NOMO-1 treated with DMSO at 0.1 percent for 48 hours (cell line): Measurements from ENCODE around the gene DCUN1D3.
A peak's percentile ranks its signal among the peaks of the same experiment; 100 is the strongest.
"Not testable (repeated sequence)": the region's sequence is repeated elsewhere in the genome, so short reads cannot be mapped to it uniquely, and the experiment has no call there.

Source experiments
- DNase-seq: peaks from one replicate; lab custom pipeline; 2025; ENCODE audit not compliant: unreplicated experiment; lab: John Stamatoyannopoulos, UW

The DCUN1D3 gene

GRCh38 chr16:20865420-20866131, 34.6 kb downstream of the DCUN1D3 start:
- no peak for DNase-seq

DNA sequence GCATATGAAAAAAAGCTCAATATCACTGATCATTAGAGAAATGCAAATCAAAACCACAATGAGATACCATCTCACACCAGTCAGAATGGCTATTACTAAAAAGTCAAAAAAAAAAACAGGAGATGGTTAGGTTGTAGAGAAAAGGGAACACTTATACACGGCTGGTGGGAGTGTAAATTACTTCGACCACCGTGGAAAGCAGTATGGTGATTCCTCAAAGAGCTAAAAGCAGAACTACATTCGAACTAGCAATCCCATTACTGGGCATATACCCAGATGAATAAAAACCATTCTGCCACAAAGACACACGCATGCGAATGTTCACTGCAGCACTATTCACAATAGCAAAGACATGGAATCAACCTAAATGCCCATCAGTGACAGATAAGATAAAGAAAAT, 35.8 kb downstream of the DCUN1D3 start:
- not testable (repeated sequence) for DNase-seq

- no peak for DNase-seq
These were observed 37.8 kb downstream of the DCUN1D3 start for GRCh38 chr16:20862162-20862960.

DNA sequence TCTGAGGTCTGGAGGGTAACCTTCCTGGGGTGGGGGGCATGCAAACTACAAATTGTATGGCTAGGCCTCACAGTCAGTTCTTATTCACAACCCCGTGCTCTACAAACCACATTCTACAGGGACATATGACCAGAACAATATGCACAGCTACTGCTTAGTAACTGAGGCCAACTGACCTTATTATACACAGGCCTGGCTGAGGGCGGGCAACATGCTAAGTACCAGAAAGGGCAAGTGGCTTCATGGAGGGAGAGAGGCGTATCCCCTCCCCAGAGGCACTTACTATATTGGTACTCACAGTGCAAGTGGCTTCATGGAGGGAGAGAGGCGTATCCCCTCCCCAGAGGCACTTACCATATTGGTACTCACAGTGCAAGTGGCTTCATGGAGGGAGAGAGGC, 39.2 kb downstream of the DCUN1D3 start:
- DNase-seq: not testable (repeated sequence)

GRCh38 chr16:20860361-20860760, 39.8 kb downstream of the DCUN1D3 start:
- no peak for DNase-seq

- DNase-seq: no peak
These were observed 40.5 kb downstream of the DCUN1D3 start for GRCh38 chr16:20859699-20860098.

DNA sequence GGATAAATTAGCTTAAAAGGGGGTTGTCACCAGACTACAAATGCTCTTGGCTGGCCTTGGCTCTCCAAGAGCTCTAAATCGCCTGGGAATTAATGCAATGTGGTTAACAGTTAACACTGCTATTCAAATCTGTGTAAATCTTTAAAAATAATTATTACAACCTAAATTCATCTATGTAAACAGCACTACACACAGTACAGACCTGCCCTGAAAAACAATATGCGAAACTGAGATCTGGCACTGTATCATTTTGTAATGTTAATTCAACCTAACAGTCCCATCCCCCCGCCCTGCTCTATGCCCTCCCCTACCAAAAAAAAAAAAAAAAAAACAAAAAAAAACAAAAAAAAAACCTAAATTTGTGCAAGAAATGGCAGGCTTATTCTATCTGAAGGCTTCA, 40.9 kb downstream of the DCUN1D3 start:
- no peak for DNase-seq

GRCh38 chr16:20857281-20857680, 42.9 kb downstream of the DCUN1D3 start:
- no peak for DNase-seq

GRCh38 chr16:20854963-20855362, 45.2 kb downstream of the DCUN1D3 start:
- no peak for DNase-seq

DNA sequence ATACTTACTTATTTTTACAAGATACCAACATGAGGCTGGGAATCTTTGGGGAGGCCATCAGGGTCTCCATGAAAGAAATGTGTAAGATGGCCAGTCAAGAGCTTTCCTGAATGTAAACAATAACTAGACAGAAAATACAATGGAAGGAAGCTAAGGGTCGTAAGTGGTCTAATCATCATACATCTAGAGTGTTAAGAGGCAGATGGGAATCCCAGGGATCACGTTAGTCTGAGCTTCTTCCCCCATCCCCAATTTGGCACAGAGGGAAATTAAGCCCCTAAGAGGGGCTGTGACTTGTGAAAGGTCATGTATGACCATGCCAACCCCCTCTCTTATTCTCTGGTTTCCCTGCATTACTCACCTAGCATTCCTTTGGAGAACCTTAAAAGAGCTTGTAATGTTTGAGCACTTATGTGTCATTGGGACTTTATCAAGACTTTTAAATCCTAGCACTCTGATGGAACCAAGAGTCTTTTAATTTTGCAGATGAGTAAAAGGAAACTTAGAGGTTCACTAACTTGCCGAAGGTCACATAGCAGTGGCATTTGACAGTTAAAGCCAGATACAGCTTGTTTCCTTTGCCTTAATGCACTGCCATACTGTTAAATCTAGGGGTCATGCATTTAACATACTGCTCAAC, 46.1 kb downstream of the DCUN1D3 start:
- DNase-seq: no peak

DNA sequence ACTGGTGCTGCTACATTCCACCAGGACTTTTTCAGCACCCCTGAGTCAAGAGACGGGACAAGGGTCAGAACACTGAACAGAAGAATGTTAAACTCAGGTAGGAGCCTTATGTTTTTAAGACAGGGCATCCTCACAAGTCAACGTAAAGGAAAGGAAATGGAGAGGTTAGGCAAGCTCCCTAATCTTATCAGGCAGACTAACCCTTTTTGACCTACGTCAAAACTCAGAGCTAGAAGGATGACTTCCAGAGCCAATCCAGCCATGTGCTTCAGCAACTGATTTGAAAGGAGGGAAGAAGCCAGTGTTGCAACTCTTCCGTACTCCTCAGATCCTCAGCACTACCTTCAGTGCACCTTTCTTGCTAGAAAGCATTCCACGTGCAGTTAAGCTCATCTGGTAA, 47.0 kb downstream of the DCUN1D3 start:
- no peak for DNase-seq

GRCh38 chr16:20851601-20852000, 48.6 kb downstream of the DCUN1D3 start:
- DNase-seq: no peak

GRCh38 chr16:20850981-20851380, 49.2 kb downstream of the DCUN1D3 start:
- no peak for DNase-seq

- peak; percentile 73 for DNase-seq
These were observed 50.4 kb downstream of the DCUN1D3 start for GRCh38 chr16:20849589-20850390.

DNA sequence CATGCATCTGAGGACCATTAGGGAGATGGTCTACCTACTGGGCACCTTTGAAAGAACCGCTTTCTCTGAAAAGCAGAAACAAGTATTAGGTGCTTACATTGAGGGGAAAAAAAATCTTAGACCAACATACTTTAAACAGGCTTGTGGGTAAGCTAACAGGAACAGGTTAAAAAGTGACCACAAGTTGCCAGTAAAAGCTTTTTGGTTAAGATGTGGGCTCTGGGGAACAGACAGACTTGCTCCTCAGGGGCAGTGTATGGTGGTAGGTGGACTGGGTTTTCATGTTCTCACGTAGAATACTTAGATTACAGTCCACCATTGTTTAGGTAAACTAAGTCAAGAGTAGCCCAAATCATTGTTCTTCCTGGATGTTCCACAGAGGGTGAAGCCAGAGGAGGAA, 52.6 kb downstream of the DCUN1D3 start:
- DNase-seq: no peak

DNA sequence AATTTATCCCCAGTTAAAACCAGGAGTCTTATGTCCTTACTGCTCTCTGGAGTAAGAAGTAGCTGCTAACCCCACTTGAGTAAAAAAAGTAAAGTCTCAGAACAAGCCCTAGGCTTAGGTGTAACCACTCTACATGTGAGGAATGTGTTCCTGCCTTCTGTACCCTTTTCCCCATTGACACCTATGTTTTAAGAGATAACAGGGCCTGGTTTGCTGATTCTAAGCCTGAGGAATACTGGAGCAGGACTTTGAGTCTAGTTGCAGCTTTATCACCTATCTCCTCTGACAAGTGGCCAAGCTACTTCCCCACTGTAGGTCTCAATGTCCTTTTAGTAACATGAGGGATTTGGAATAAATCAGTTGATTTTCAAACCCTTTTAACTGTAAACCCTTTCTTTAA, 53.6 kb downstream of the DCUN1D3 start:
- DNase-seq: no peak

DNA sequence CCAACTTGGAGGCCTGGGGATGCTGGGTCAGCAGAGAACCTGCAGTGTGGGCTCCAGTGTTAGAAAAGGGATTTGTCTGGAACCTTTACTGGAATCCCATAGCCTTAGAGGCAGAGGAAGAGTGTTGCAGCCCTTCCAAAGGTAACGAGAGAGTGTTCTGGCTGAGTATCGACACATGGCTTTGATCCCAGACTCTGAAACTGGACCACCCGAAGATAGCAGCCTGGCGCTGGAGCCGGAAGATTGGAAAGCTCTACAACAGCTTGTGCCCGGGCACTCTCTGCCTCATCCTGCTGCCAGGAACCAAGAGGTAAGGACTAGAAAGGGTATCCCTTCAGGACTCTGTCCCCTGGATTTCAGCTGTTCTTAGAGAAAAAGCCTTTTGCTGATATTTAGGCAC, 54.1 kb downstream of the DCUN1D3 start:
- DNase-seq: no peak

DNA sequence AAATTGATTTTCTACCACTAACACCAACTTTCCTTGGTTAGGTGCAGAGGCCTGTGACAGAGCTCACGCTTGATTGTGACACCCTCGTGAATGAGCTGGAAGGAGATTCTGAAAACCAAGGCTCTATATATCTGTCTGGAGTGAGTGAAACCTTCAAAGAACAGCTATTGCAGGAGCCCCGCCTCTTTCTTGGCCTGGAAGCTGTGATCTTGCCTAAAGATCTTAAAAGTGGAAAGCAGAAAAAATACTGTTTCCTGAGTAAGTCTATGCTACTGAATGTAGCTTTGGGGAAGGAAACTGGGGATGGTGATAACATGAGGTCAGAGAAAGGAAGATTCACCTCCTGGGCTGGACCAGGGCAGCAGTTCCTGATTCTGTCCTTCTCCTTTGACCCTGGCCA, 55.6 kb downstream of the DCUN1D3 start:
- no peak for DNase-seq

GRCh38 chr16:20844054-20844453, 56.1 kb downstream of the DCUN1D3 start:
- no peak for DNase-seq

DNA sequence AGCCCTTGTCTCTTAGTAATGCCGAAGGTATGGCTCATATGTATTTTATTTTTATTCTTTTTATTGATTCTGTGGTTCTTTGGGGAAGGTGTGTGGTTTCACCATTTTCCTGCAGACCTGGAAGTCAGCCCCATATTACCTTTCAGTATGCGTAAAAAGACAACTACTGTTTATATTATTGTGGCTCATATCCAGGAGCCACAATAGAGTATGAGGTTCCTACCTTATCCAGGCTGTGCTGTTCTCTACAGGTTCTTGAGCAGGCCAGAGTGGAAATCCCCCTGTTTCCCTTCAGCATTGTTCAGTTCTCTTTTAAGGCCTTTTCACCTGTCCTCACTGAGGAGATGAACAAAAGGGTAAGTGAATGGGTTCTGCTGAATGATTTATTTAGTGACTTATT, 60.7 kb downstream of the DCUN1D3 start:
- no peak for DNase-seq

GRCh38 chr16:20838240-20838639, 61.9 kb downstream of the DCUN1D3 start:
- peak; percentile 51 for DNase-seq
